Measurements from ENCODE around the gene SLC37A1. TPM values are rescaled to one million over a fixed set of nuclear protein-coding genes. Genes with fewer than 3 reads are reported as not detected.

The SLC37A1 gene
- total and polyA plus RNA-seq, 9 of the 15 experiments (the other 6 are each of a cell fraction or from before 2014, with no cell fraction given): 0.06 to 3.4 (median 0.40) TPM

- no peak for TF ChIP-seq TAF1 (IDR thresholded peaks at IDR 0.05; ENCODE audit: control insufficient read depth, extremely low read depth, insufficient read depth, low read length, severe bottlenecking)
These were observed 5.0 kb downstream of the SLC37A1 start (continued) for GRCh38 chr21:42518626-42519025.

GRCh38 chr21:42520628-42521253, 7.1 kb downstream of the SLC37A1 start:
- Histone ChIP-seq H3K27ac (ENCODE audit: extremely low read depth, low read depth, low read length) (no peak overlapping the region), H3K9me1 (ENCODE audit: control insufficient read depth, insufficient read depth, low read length) (no peaks in the 10 kb centered on the region), H3K9me3 (replicated peaks; ENCODE audit: control insufficient read depth, insufficient read depth, low read depth, low read length) (no peaks in the 10 kb centered on the region), H3K4me2 (ENCODE audit: insufficient read depth, low read length) (no peak overlapping the region), H3K79me2 (ENCODE audit: control insufficient read depth, insufficient read depth, low read length) (no peaks in the 10 kb centered on the region), H3K9ac (ENCODE audit: insufficient read depth in 1 of 2, low read depth in 2 of 2, low read length in 2 of 2) (no peak overlapping the region), H4K20me1 (replicated peaks; ENCODE audit: control insufficient read depth, insufficient read depth, low read length) (peaks cover 6% of the 10 kb centered on the region; the same call in 1 of the 2 replicates), H3K4me1 (replicated peaks in 1 of 2; ENCODE audit: control insufficient read depth in 2 of 2, insufficient read depth in 2 of 2, low read length in 2 of 2) (peaks cover 0 to 4% of the 10 kb centered on the region in 2 experiments; a peak in 1 of 5 replicates), H3K36me3 (ENCODE audit: control insufficient read depth, insufficient read depth, low read length) (no peaks in the 10 kb centered on the region), H3K4me3 (no peak overlapping the region), H3K27me3 (ENCODE audit: control insufficient read depth in 2 of 2, insufficient read depth in 2 of 2, low read length in 2 of 2) (peaks cover 70 to 85% of the 10 kb centered on the region in 2 experiments), H2AFZ (ENCODE audit: low read depth, low read length) (no peak overlapping the region)
- peak; percentile 91 for ATAC-seq
- CTCF ChIA-PET (ENCODE audit: low intra/inter-chr PET ratio): no interaction called here
- BruUV-seq (replicated peaks): no TSS peak
- POLR2A ChIA-PET: interaction anchor here (1.9 kb wide), 1 partner anchor 8 kb away, joined by 7 read pairs; no protein-coding TSS in a partner anchor
- in situ Hi-C loops (cut with MboI) (no loop called here), intact Hi-C loops (cut with micrococcal nuclease) (loop anchor here (10.0 kb wide), 1 partner anchor 54 kb away; no protein-coding TSS in a partner anchor)
- peak; percentile 62 for FAIRE-seq
- DNase-seq (ENCODE audit: extremely low read depth in 1 of 4, low spot score in 3 of 4): peak; percentile 64 to 68 (median 66)
- 3% methylated on average over 18 of the region's 18 CpGs for WGBS (ENCODE audit: insufficient coverage, low coverage, missing lambda C conversion rate)
- TF ChIP-seq FUS (optimal IDR thresholded peaks at IDR 0.05; ENCODE audit: low read depth, low read length) (no peak), ARHGAP35 (IDR thresholded peaks at IDR 0.05; ENCODE audit: partially characterized antibody) (no peak), ZNF696 (CRISPR knock-in tag; conservative IDR thresholded peaks at IDR 0.05) (no peak), ZFP36 (IDR thresholded peaks at IDR 0.05; ENCODE audit: low read depth, low read length, partially characterized antibody) (peak; percentile 17), RAD21 (CRISPR knock-in tag; conservative IDR thresholded peaks at IDR 0.05 in 1 of 2, IDR thresholded peaks at IDR 0.05 in 1 of 2) (peak in 1 of 2 experiments; percentile 41; a peak in 2 of 4 replicates), HDAC2 (IDR thresholded peaks at IDR 0.05) (no peak), ZNF133 (CRISPR knock-in tag; IDR thresholded peaks at IDR 0.05) (no peak), PURB (CRISPR knock-in tag; IDR thresholded peaks at IDR 0.05; ENCODE audit: low read depth) (no peak), ZBTB17 (CRISPR knock-in tag; IDR thresholded peaks at IDR 0.05) (no peak), OTX1 (CRISPR knock-in tag; IDR thresholded peaks at IDR 0.05) (no peak), HIVEP1 (CRISPR knock-in tag; IDR thresholded peaks at IDR 0.05) (no peak)
- TF ChIP-seq, protein P1, sequence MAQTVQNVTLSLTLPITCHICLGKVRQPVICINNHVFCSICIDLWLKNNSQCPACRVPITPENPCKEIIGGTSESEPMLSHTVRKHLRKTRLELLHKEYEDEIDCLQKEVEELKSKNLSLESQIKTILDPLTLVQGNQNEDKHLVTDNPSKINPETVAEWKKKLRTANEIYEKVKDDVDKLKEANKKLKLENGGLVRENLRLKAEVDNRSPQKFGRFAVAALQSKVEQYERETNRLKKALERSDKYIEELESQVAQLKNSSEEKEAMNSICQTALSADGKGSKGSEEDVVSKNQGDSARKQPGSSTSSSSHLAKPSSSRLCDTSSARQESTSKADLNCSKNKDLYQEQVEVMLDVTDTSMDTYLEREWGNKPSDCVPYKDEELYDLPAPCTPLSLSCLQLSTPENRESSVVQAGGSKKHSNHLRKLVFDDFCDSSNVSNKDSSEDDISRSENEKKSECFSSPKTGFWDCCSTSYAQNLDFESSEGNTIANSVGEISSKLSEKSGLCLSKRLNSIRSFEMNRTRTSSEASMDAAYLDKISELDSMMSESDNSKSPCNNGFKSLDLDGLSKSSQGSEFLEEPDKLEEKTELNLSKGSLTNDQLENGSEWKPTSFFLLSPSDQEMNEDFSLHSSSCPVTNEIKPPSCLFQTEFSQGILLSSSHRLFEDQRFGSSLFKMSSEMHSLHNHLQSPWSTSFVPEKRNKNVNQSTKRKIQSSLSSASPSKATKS (CRISPR knock-in tag; IDR thresholded peaks at IDR 0.05): no peak
- TF ChIP-seq, protein P2, sequence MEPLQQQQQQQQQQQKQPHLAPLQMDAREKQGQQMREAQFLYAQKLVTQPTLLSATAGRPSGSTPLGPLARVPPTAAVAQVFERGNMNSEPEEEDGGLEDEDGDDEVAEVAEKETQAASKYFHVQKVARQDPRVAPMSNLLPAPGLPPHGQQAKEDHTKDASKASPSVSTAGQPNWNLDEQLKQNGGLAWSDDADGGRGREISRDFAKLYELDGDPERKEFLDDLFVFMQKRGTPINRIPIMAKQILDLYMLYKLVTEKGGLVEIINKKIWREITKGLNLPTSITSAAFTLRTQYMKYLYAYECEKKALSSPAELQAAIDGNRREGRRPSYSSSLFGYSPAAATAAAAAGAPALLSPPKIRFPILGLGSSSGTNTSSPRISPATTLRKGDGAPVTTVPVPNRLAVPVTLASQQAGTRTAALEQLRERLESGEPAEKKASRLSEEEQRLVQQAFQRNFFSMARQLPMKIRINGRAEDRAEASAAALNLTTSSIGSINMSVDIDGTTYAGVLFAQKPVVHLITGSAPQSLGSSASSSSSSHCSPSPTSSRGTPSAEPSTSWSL (CRISPR knock-in tag; IDR thresholded peaks at IDR 0.05; ENCODE audit: borderline replicate concordance): no peak
- TF ChIP-seq, protein P3, sequence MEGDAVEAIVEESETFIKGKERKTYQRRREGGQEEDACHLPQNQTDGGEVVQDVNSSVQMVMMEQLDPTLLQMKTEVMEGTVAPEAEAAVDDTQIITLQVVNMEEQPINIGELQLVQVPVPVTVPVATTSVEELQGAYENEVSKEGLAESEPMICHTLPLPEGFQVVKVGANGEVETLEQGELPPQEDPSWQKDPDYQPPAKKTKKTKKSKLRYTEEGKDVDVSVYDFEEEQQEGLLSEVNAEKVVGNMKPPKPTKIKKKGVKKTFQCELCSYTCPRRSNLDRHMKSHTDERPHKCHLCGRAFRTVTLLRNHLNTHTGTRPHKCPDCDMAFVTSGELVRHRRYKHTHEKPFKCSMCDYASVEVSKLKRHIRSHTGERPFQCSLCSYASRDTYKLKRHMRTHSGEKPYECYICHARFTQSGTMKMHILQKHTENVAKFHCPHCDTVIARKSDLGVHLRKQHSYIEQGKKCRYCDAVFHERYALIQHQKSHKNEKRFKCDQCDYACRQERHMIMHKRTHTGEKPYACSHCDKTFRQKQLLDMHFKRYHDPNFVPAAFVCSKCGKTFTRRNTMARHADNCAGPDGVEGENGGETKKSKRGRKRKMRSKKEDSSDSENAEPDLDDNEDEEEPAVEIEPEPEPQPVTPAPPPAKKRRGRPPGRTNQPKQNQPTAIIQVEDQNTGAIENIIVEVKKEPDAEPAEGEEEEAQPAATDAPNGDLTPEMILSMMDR (IDR thresholded peaks at IDR 0.05 in 2 of 3, conservative IDR thresholded peaks at IDR 0.05 in 1 of 3; ENCODE audit: insufficient read depth in 2 of 3, low read depth in 1 of 3, low read length in 3 of 3): peak; percentile 69 to 88 (median 77)

Measured in K562 (cell line).